ENCODE results near the gene RET. TPM values are rescaled to one million over a fixed set of nuclear protein-coding genes. Genes with fewer than 3 reads are reported as not detected.

Gene RET
- total RNA-seq, 1 donor from 2014 or later: 1.1 TPM

- H3K27me3 ChIP-seq (ENCODE audit: insufficient read depth, low read length): no peaks in the 10 kb centered on the region
- no peak overlapping the region for H3K9ac ChIP-seq (ENCODE audit: low read length)
- Mint-ChIP-seq H3K27ac (ENCODE audit: unreplicated experiment) (peak overlapping the region; percentile 47), H3K4me1 (ENCODE audit: low read depth, unreplicated experiment) (peaks cover 8% of the 10 kb centered on the region), H3K9me3 (ENCODE audit: unreplicated experiment) (no peaks in the 10 kb centered on the region), H3K4me3 (ENCODE audit: unreplicated experiment) (no peak overlapping the region), H3K27me3 (ENCODE audit: low read depth, unreplicated experiment) (peaks cover 4% of the 10 kb centered on the region), H3K36me3 (ENCODE audit: low read depth, unreplicated experiment) (peaks cover 2% of the 10 kb centered on the region)
- no peak overlapping the region for H2AFZ ChIP-seq (ENCODE audit: low read depth, low read length)
- no peak overlapping the region for H3K4me2 ChIP-seq (ENCODE audit: low read length)
- H3K79me2 ChIP-seq (ENCODE audit: insufficient read depth, low read length): no peaks in the 10 kb centered on the region
- no peaks in the 10 kb centered on the region for H4K20me1 ChIP-seq (ENCODE audit: insufficient read depth, low read length)
- H3K4me1 ChIP-seq (ENCODE audit: insufficient read depth, low read length): no peaks in the 10 kb centered on the region
- FAIRE-seq: no peak
- H3K27ac ChIP-seq (ENCODE audit: low read depth, low read length): no peak overlapping the region
- no peaks in the 10 kb centered on the region for H3K9me3 ChIP-seq (ENCODE audit: insufficient read depth, low read depth, low read length)
- no peaks in the 10 kb centered on the region for H3K36me3 ChIP-seq (ENCODE audit: insufficient read depth, low read length)
- TF ChIP-seq CTCF (IDR thresholded peaks at IDR 0.05; ENCODE audit: insufficient read depth, low read depth, low read length) (no peak), EZH2 (IDR thresholded peaks at IDR 0.05; ENCODE audit: insufficient read depth, low read length) (no peak)
- peak; percentile 33 for DNase-seq (ENCODE audit: low read depth)
- H3K4me3 ChIP-seq (ENCODE audit: insufficient read depth, low read depth, low read length): no peak overlapping the region
Observed at GRCh38 chr10:43110338-43111071, 33.6 kb downstream of the RET start.

GRCh38 chr10:43111101-43111500, 34.2 kb downstream of the RET start:
- no peaks in the 10 kb centered on the region for H3K79me2 ChIP-seq (ENCODE audit: insufficient read depth, low read length)
- no peaks in the 10 kb centered on the region for H4K20me1 ChIP-seq (ENCODE audit: insufficient read depth, low read length)
- no peak for FAIRE-seq
- no peaks in the 10 kb centered on the region for H3K9me3 Mint-ChIP-seq (ENCODE audit: unreplicated experiment)
- H3K4me2 ChIP-seq (ENCODE audit: low read length): no peak overlapping the region
- no peak overlapping the region for H3K4me3 ChIP-seq (ENCODE audit: insufficient read depth, low read depth, low read length)
- no peak overlapping the region for H2AFZ ChIP-seq (ENCODE audit: low read depth, low read length)
- H3K27ac Mint-ChIP-seq (ENCODE audit: unreplicated experiment): no peak overlapping the region
- H3K9me3 ChIP-seq (ENCODE audit: insufficient read depth, low read depth, low read length): no peaks in the 10 kb centered on the region
- no peaks in the 10 kb centered on the region for H3K4me1 ChIP-seq (ENCODE audit: insufficient read depth, low read length)
- no peaks in the 10 kb centered on the region for H3K36me3 ChIP-seq (ENCODE audit: insufficient read depth, low read length)
- no peak for TF ChIP-seq EZH2 (IDR thresholded peaks at IDR 0.05; ENCODE audit: insufficient read depth, low read length)
- no peak overlapping the region for H3K27ac ChIP-seq (ENCODE audit: low read depth, low read length)
- H3K27me3 ChIP-seq (ENCODE audit: insufficient read depth, low read length): no peaks in the 10 kb centered on the region
- DNase-seq (ENCODE audit: low read depth): no peak
- peaks cover 4% of the 10 kb centered on the region for H3K27me3 Mint-ChIP-seq (ENCODE audit: low read depth, unreplicated experiment)
- peaks cover 8% of the 10 kb centered on the region for H3K4me1 Mint-ChIP-seq (ENCODE audit: low read depth, unreplicated experiment)
- peaks cover 2% of the 10 kb centered on the region for H3K36me3 Mint-ChIP-seq (ENCODE audit: low read depth, unreplicated experiment)
- no peak overlapping the region for H3K9ac ChIP-seq (ENCODE audit: low read length)
- H3K4me3 Mint-ChIP-seq (ENCODE audit: unreplicated experiment): no peak overlapping the region

GRCh38 chr10:43111921-43112607, 35.2 kb downstream of the RET start:
- Mint-ChIP-seq H3K36me3 (ENCODE audit: low read depth, unreplicated experiment) (peaks cover 2% of the 10 kb centered on the region), H3K4me1 (ENCODE audit: low read depth, unreplicated experiment) (peaks cover 8% of the 10 kb centered on the region), H3K4me3 (ENCODE audit: unreplicated experiment) (no peak overlapping the region), H3K9me3 (ENCODE audit: unreplicated experiment) (no peaks in the 10 kb centered on the region), H3K27me3 (ENCODE audit: low read depth, unreplicated experiment) (no peaks in the 10 kb centered on the region), H3K27ac (ENCODE audit: unreplicated experiment) (no peak overlapping the region)
- no peak overlapping the region for H2AFZ ChIP-seq (ENCODE audit: low read depth, low read length)
- H3K27ac ChIP-seq (ENCODE audit: low read depth, low read length): no peak overlapping the region
- H3K36me3 ChIP-seq (ENCODE audit: insufficient read depth, low read length): no peaks in the 10 kb centered on the region
- no peak for TF ChIP-seq CTCF (IDR thresholded peaks at IDR 0.05; ENCODE audit: insufficient read depth, low read depth, low read length)
- TF ChIP-seq EZH2 (IDR thresholded peaks at IDR 0.05; ENCODE audit: insufficient read depth, low read length): no peak
- DNase-seq (ENCODE audit: low read depth) (no peak), FAIRE-seq (no peak)
- H3K4me2 ChIP-seq (ENCODE audit: low read length): no peak overlapping the region
- no peaks in the 10 kb centered on the region for H4K20me1 ChIP-seq (ENCODE audit: insufficient read depth, low read length)
- no peak overlapping the region for H3K4me3 ChIP-seq (ENCODE audit: insufficient read depth, low read depth, low read length)
- no peaks in the 10 kb centered on the region for H3K79me2 ChIP-seq (ENCODE audit: insufficient read depth, low read length)
- H3K27me3 ChIP-seq (ENCODE audit: insufficient read depth, low read length): no peaks in the 10 kb centered on the region
- no peaks in the 10 kb centered on the region for H3K4me1 ChIP-seq (ENCODE audit: insufficient read depth, low read length)
- no peak overlapping the region for H3K9ac ChIP-seq (ENCODE audit: low read length)
- no peaks in the 10 kb centered on the region for H3K9me3 ChIP-seq (ENCODE audit: insufficient read depth, low read depth, low read length)
